Osteocyte (in vitro differentiated cells): ENCODE results near the gene SNX12. TPM values are rescaled to one million over a fixed set of nuclear protein-coding genes. Genes with fewer than 3 reads are reported as not detected.

ENCODE experiments used
- DNase-seq: peaks from one replicate; pipeline ENCODE4 v3.0.0; 2021; ENCODE audit warnings: mixed read lengths; ENCODE audit not compliant: unreplicated experiment; ENCODE audit errors: extremely low spot score
- H3K27ac Mint-ChIP-seq: one replicate; pipeline ENCODE4 v1.8.0; 2021; ENCODE audit warnings: mild to moderate bottlenecking, mixed read lengths; ENCODE audit not compliant: unreplicated experiment
- H3K27me3 Mint-ChIP-seq: one replicate; pipeline ENCODE4 v1.8.0; 2021; ENCODE audit warnings: mixed read lengths; ENCODE audit not compliant: unreplicated experiment
- H3K36me3 Mint-ChIP-seq: one replicate; pipeline ENCODE4 v1.8.0; 2021; ENCODE audit warnings: mixed read lengths; ENCODE audit not compliant: unreplicated experiment
- H3K4me1 Mint-ChIP-seq: one replicate; pipeline ENCODE4 v1.8.0; 2021; ENCODE audit warnings: mixed read lengths; ENCODE audit not compliant: unreplicated experiment
- H3K4me3 Mint-ChIP-seq: one replicate; pipeline ENCODE4 v1.8.0; 2021; ENCODE audit warnings: mild to moderate bottlenecking, moderate library complexity, mixed read lengths; ENCODE audit not compliant: unreplicated experiment
- H3K9me3 Mint-ChIP-seq: one replicate; pipeline ENCODE4 v1.8.0; 2021; ENCODE audit warnings: mixed read lengths; ENCODE audit not compliant: unreplicated experiment
- CTCF ChIP-seq: fragments of 200-600 bp; sonication (generic); IDR thresholded peaks from 2 replicates; pipeline ENCODE4 v1.5.0; 2021; ENCODE audit warnings: antibody characterized with exemption, mild to moderate bottlenecking, moderate library complexity
- total RNA-seq: library from RNA; stranded (reverse); gene quantifications from 2 replicates; pipeline ENCODE4 v1.2.1, GENCODE V29; 2021

SNX12 gene
- total RNA-seq, 1 donor from 2014 or later = 64.0 TPM

GRCh38 chrX:71095033-71095432 is 26.9 kb upstream of the SNX12 start:
- Mint-ChIP-seq H3K4me3 (peak overlapping the region; percentile 88), H3K27ac (no peak overlapping the region)

GRCh38 chrX:71091263-71091662 is 23.1 kb upstream of the SNX12 start:
- H3K27ac Mint-ChIP-seq = no peak overlapping the region
- no peak overlapping the region for H3K4me3 Mint-ChIP-seq
- H3K9me3 Mint-ChIP-seq = peaks cover 3% of the 10 kb centered on the region
- no peaks in the 10 kb centered on the region for H3K36me3 Mint-ChIP-seq
- no peaks in the 10 kb centered on the region for H3K27me3 Mint-ChIP-seq
- DNase-seq = no peak
- peaks cover 2% of the 10 kb centered on the region for H3K4me1 Mint-ChIP-seq
- TF ChIP-seq CTCF = no peak

More at GRCh38 chrX:71095033-71095432, 26.9 kb upstream of the SNX12 start:
- no peak for TF ChIP-seq CTCF
- H3K9me3 Mint-ChIP-seq = no peaks in the 10 kb centered on the region
- H3K4me1 Mint-ChIP-seq = peaks cover 2% of the 10 kb centered on the region
- no peaks in the 10 kb centered on the region for H3K27me3 Mint-ChIP-seq
- no peaks in the 10 kb centered on the region for H3K36me3 Mint-ChIP-seq
- no peak for DNase-seq

GRCh38 chrX:71085900-71086299 is 17.8 kb upstream of the SNX12 start:
- Mint-ChIP-seq H3K27me3 (no peaks in the 10 kb centered on the region), H3K9me3 (peaks cover 4% of the 10 kb centered on the region), H3K4me1 (no peaks in the 10 kb centered on the region), H3K4me3 (no peak overlapping the region), H3K36me3 (no peaks in the 10 kb centered on the region), H3K27ac (no peak overlapping the region)
- no peak for TF ChIP-seq CTCF
- DNase-seq = no peak

DNA sequence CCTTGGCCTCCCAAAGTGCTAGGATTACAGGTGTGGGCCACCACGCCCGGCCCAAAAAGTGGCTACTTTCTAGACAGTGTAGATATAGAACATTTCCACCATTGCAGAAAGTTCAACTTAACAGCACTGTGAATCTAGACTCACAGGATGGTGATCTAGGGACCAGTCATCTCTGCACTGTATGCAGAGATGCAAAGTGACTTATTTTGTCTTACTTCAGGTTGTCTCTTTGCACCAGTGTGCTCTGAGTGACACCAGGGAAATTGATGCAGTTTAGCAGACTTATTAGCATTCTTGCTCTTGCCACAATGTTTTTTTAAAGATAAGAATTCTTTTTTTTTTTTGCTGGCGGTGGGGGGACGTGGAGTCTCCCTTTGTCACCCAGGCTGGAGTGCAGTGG is 14.7 kb upstream of the SNX12 start:
- H3K36me3 Mint-ChIP-seq = no peaks in the 10 kb centered on the region
- DNase-seq = no peak
- no peak overlapping the region for H3K27ac Mint-ChIP-seq
- peaks cover 3% of the 10 kb centered on the region for H3K27me3 Mint-ChIP-seq
- H3K4me3 Mint-ChIP-seq = no peak overlapping the region
- peaks cover 8% of the 10 kb centered on the region for H3K9me3 Mint-ChIP-seq
- no peaks in the 10 kb centered on the region for H3K4me1 Mint-ChIP-seq
- TF ChIP-seq CTCF = no peak

GRCh38 chrX:71082124-71082647 is 14.1 kb upstream of the SNX12 start:
- Mint-ChIP-seq H3K4me3 (no peak overlapping the region), H3K27me3 (peaks cover 3% of the 10 kb centered on the region), H3K36me3 (no peaks in the 10 kb centered on the region)

More at GRCh38 chrX:71082124-71082647, 14.1 kb upstream of the SNX12 start:
- Mint-ChIP-seq H3K27ac (no peak overlapping the region), H3K9me3 (peaks cover 9% of the 10 kb centered on the region), H3K4me1 (no peaks in the 10 kb centered on the region)
- no peak for TF ChIP-seq CTCF
- no peak for DNase-seq
